WI38 (cell line): ENCODE results near the gene EDARADD.

Experiments
- H3K4me3 ChIP-seq: 2 replicates; pipeline ENCODE4 v1.5.1; 2011; ENCODE audit warnings: low read depth, mild to moderate bottlenecking, control low read depth, low read length
- CTCF ChIP-seq: IDR thresholded peaks from 2 replicates; pipeline ENCODE4 v1.5.1; 2012; ENCODE audit warnings: low read depth, mild to moderate bottlenecking, control low read depth, low read length

Gene EDARADD

GRCh38 chr1:236371083-236371482 is 23.0 kb upstream of the EDARADD start:
- no peak for TF ChIP-seq CTCF
- H3K4me3 ChIP-seq = no peak overlapping the region

GRCh38 chr1:236377832-236378535 is 16.1 kb upstream of the EDARADD start:
- no peak overlapping the region for H3K4me3 ChIP-seq
- TF ChIP-seq CTCF = no peak

- H3K4me3 ChIP-seq = no peak overlapping the region
- no peak for TF ChIP-seq CTCF
Measured at GRCh38 chr1:236381565-236382158, 12.4 kb upstream of the EDARADD start.

GRCh38 chr1:236388332-236388731 is 5.8 kb upstream of the EDARADD start:
- TF ChIP-seq CTCF = no peak
- H3K4me3 ChIP-seq = no peak overlapping the region

GRCh38 chr1:236389253-236389652 is 4.8 kb upstream of the EDARADD start:
- H3K4me3 ChIP-seq = no peak overlapping the region
- TF ChIP-seq CTCF = no peak

GRCh38 chr1:236391008-236391407 is 3.1 kb upstream of the EDARADD start:
- no peak for TF ChIP-seq CTCF
- H3K4me3 ChIP-seq = no peak overlapping the region

GRCh38 chr1:236392182-236392581 is 1.9 kb upstream of the EDARADD start:
- no peak for TF ChIP-seq CTCF
- H3K4me3 ChIP-seq = no peak overlapping the region
